HG03025 (cell line): Measurements from ENCODE around the gene PLRG1.

Experiments used
- ATAC-seq: cut with Tn5 transposase; IDR thresholded peaks from one replicate; pipeline ENCODE4 v1.9.1; 2021; ENCODE audit warnings: mild to moderate bottlenecking, moderate library complexity; ENCODE audit not compliant: unreplicated experiment, low FRiP score

Gene PLRG1

GRCh38 chr4:154577324-154577723, 27.1 kb upstream of the PLRG1 start:
- no peak for ATAC-seq

GRCh38 chr4:154574311-154574710, 24.1 kb upstream of the PLRG1 start:
- no peak for ATAC-seq

GRCh38 chr4:154573190-154573870, 23.1 kb upstream of the PLRG1 start:
- ATAC-seq: no peak

GRCh38 chr4:154569584-154569983, 19.4 kb upstream of the PLRG1 start:
- ATAC-seq: no peak

GRCh38 chr4:154569028-154569427, 18.8 kb upstream of the PLRG1 start:
- ATAC-seq: no peak

- ATAC-seq: no peak
Measured at GRCh38 chr4:154566639-154567204, 16.5 kb upstream of the PLRG1 start.

GRCh38 chr4:154565704-154566103, 15.5 kb upstream of the PLRG1 start:
- no peak for ATAC-seq

GRCh38 chr4:154564311-154564710, 14.1 kb upstream of the PLRG1 start:
- no peak for ATAC-seq

- no peak for ATAC-seq
Measured at GRCh38 chr4:154562697-154563254, 12.6 kb upstream of the PLRG1 start, which contains the start of gene FGB. TSS of gene FGB (plus strand) at chr4:154563011. CDS start at chr4:154563019, 8 bp downstream.

- ATAC-seq: no peak
Measured at GRCh38 chr4:154560824-154561231, 10.6 kb upstream of the PLRG1 start.

- no peak for ATAC-seq
Measured at GRCh38 chr4:154560419-154560801, 10.2 kb upstream of the PLRG1 start.

- ATAC-seq: peak; percentile 90
Measured at GRCh38 chr4:154559494-154560418, 9.6 kb upstream of the PLRG1 start.

GRCh38 chr4:154559141-154559493, 8.9 kb upstream of the PLRG1 start:
- ATAC-seq: no peak

GRCh38 chr4:154551872-154552686, 1.9 kb upstream of the PLRG1 start:
- ATAC-seq: peak; percentile 40

- ATAC-seq: no peak
Measured at GRCh38 chr4:154545689-154546088, 4.5 kb downstream of the PLRG1 start.

- no peak for ATAC-seq
Measured at GRCh38 chr4:154542271-154542879, 7.8 kb downstream of the PLRG1 start.

GRCh38 chr4:154534296-154534695, 15.9 kb downstream of the PLRG1 start:
- ATAC-seq: no peak

- no peak for ATAC-seq
Measured at GRCh38 chr4:154529728-154530519, 20.3 kb downstream of the PLRG1 start.

- no peak for ATAC-seq
Measured at GRCh38 chr4:154528869-154529268, 21.3 kb downstream of the PLRG1 start.
